ENCODE data around the gene KLF6. TPM values are rescaled to one million over a fixed set of nuclear protein-coding genes. Genes with fewer than 3 reads are reported as not detected.

The KLF6 gene
- total and polyA plus RNA-seq, 9 of the 15 experiments (the other 6 are each of a cell fraction or from before 2014, with no cell fraction given) = 3.2 to 23.9 (median 8.0) TPM

DNA sequence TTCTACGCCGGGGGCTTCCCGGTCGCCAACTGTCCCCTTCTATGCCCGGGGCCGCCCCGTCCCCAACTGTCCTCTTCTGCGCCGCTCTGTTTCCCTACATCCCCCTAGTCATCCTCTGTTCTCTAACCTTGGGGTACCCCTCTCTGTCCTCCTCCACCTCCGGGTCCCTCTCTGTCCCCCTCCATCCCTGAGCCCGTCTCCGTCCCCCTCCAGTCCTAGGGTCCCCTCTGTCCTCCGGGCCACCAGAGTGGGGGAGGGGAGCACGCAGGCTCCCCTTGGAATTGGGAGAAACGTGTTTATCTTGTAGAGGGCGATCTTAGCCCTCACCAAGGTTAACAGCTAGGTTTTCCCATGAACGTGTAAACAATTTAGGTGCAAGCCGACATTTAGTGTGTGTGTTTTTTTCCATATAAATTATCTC is 852 bp upstream of the KLF6 start (continued):
- no peak for TF ChIP-seq MTA2 (IDR thresholded peaks at IDR 0.05; ENCODE audit: low read depth)
- peak; percentile 23 to 48; a peak in 3 of 4 replicates for TF ChIP-seq TBL1XR1 (IDR thresholded peaks at IDR 0.05; ENCODE audit: low read length in 2 of 2)
- TF ChIP-seq RBFOX2 (IDR thresholded peaks at IDR 0.05; ENCODE audit: low read depth, low read length) = peak; percentile 66
- TF ChIP-seq GATA2 (CRISPR knock-in tag; IDR thresholded peaks at IDR 0.05) = no peak
- no peak for TF ChIP-seq CCNT2 (IDR thresholded peaks at IDR 0.05; ENCODE audit: borderline replicate concordance, extremely low read depth, insufficient read length, low read depth, low read length)
- TF ChIP-seq, protein P1, sequence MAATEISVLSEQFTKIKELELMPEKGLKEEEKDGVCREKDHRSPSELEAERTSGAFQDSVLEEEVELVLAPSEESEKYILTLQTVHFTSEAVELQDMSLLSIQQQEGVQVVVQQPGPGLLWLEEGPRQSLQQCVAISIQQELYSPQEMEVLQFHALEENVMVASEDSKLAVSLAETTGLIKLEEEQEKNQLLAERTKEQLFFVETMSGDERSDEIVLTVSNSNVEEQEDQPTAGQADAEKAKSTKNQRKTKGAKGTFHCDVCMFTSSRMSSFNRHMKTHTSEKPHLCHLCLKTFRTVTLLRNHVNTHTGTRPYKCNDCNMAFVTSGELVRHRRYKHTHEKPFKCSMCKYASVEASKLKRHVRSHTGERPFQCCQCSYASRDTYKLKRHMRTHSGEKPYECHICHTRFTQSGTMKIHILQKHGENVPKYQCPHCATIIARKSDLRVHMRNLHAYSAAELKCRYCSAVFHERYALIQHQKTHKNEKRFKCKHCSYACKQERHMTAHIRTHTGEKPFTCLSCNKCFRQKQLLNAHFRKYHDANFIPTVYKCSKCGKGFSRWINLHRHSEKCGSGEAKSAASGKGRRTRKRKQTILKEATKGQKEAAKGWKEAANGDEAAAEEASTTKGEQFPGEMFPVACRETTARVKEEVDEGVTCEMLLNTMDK (IDR thresholded peaks at IDR 0.05; ENCODE audit: borderline replicate concordance, insufficient read depth, low read depth, low read length, poor library complexity, severe bottlenecking) = no peak
- no peak for TF ChIP-seq CBFA2T2 (conservative IDR thresholded peaks at IDR 0.05)
- TF ChIP-seq, protein P2, sequence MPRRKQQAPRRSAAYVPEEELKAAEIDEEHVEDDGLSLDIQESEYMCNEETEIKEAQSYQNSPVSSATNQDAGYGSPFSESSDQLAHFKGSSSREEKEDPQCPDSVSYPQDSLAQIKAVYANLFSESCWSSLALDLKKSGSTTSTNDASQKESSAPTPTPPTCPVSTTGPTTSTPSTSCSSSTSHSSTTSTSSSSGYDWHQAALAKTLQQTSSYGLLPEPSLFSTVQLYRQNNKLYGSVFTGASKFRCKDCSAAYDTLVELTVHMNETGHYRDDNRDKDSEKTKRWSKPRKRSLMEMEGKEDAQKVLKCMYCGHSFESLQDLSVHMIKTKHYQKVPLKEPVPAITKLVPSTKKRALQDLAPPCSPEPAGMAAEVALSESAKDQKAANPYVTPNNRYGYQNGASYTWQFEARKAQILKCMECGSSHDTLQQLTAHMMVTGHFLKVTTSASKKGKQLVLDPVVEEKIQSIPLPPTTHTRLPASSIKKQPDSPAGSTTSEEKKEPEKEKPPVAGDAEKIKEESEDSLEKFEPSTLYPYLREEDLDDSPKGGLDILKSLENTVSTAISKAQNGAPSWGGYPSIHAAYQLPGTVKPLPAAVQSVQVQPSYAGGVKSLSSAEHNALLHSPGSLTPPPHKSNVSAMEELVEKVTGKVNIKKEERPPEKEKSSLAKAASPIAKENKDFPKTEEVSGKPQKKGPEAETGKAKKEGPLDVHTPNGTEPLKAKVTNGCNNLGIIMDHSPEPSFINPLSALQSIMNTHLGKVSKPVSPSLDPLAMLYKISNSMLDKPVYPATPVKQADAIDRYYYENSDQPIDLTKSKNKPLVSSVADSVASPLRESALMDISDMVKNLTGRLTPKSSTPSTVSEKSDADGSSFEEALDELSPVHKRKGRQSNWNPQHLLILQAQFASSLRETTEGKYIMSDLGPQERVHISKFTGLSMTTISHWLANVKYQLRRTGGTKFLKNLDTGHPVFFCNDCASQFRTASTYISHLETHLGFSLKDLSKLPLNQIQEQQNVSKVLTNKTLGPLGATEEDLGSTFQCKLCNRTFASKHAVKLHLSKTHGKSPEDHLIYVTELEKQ (CRISPR knock-in tag; IDR thresholded peaks at IDR 0.05) = no peak
- no peak for TF ChIP-seq TEAD2 (tag; IDR thresholded peaks at IDR 0.05)
- TF ChIP-seq NFRKB (IDR thresholded peaks at IDR 0.05; ENCODE audit: low read depth) = peak; percentile 96
- TF ChIP-seq, protein P3, sequence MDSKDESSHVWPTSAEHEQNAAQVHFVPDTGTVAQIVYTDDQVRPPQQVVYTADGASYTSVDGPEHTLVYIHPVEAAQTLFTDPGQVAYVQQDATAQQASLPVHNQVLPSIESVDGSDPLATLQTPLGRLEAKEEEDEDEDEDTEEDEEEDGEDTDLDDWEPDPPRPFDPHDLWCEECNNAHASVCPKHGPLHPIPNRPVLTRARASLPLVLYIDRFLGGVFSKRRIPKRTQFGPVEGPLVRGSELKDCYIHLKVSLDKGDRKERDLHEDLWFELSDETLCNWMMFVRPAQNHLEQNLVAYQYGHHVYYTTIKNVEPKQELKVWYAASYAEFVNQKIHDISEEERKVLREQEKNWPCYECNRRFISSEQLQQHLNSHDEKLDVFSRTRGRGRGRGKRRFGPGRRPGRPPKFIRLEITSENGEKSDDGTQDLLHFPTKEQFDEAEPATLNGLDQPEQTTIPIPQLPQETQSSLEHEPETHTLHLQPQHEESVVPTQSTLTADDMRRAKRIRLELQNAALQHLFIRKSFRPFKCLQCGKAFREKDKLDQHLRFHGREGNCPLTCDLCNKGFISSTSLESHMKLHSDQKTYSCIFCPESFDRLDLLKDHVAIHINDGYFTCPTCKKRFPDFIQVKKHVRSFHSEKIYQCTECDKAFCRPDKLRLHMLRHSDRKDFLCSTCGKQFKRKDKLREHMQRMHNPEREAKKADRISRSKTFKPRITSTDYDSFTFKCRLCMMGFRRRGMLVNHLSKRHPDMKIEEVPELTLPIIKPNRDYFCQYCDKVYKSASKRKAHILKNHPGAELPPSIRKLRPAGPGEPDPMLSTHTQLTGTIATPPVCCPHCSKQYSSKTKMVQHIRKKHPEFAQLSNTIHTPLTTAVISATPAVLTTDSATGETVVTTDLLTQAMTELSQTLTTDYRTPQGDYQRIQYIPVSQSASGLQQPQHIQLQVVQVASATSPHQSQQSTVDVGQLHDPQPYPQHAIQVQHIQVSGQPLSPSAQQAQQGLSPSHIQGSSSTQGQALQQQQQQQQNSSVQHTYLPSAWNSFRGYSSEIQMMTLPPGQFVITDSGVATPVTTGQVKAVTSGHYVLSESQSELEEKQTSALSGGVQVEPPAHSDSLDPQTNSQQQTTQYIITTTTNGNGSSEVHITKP (IDR thresholded peaks at IDR 0.05; ENCODE audit: partially characterized antibody) = no peak
- TF ChIP-seq ZNF175 (CRISPR knock-in tag; IDR thresholded peaks at IDR 0.05; ENCODE audit: low read depth) = no peak; the same call in 1 of the 2 replicates
- no peak for TF ChIP-seq HNRNPK (IDR thresholded peaks at IDR 0.05; ENCODE audit: low read depth, low read length, poor library complexity, severe bottlenecking)
- TF ChIP-seq ARID1B (IDR thresholded peaks at IDR 0.05) = peak; percentile 56
- TF ChIP-seq HLTF (IDR thresholded peaks at IDR 0.05) = peak; percentile 84; the same call in 1 of the 2 replicates
- TF ChIP-seq NCOA1 (IDR thresholded peaks at IDR 0.05; ENCODE audit: low read depth) = peak; percentile 32; the same call in 1 of the 2 replicates

Data from K562 (cell line).